ENCODE data around the gene HAP1.

- TF ChIP-seq CTCF (IDR thresholded peaks at IDR 0.05) (no peak), POLR2A (IDR thresholded peaks at IDR 0.05; ENCODE audit: low read depth) (no peak)
These were observed 41.5 kb downstream of the HAP1 start for GRCh38 chr17:41692722-41693521.
